BJ (cell line): ENCODE data around the gene RAI1. TPM values are rescaled to one million over a fixed set of nuclear protein-coding genes. Genes with fewer than 3 reads are reported as not detected.

Experiments
- CTCF ChIA-PET: fragments of 350-600 bp; formaldehyde crosslinking; extraction: SDS; loops from one replicate; lab custom pipeline; 2021; ENCODE audit warnings: antibody characterized with exemption, inconsistent platforms; lab: Yijun Ruan, JAX
- POLR2A ChIA-PET: fragments of 300-600 bp; sonication (Branson Sonifier 250); formaldehyde crosslinking; extraction: SDS; loops from one replicate; lab custom pipeline; 2021; ENCODE audit warnings: antibody characterized with exemption; lab: Charles Lee
- DNase-seq: peaks from one replicate; pipeline ENCODE4 v3.0.0-alpha.2; 2011; ENCODE audit warnings: low read depth
- H3K27me3 ChIP-seq: 2 replicates; pipeline ENCODE4 v1.6.0; 2011; ENCODE audit warnings: low read length; ENCODE audit not compliant: control insufficient read depth, insufficient read depth
- H3K36me3 ChIP-seq: 2 replicates; pipeline ENCODE4 v1.5.1; 2011; ENCODE audit warnings: low read length; ENCODE audit not compliant: control insufficient read depth, insufficient read depth
- H3K4me3 ChIP-seq: 2 replicates; pipeline ENCODE4 v1.5.1; 2011; ENCODE audit warnings: low read depth, mild to moderate bottlenecking, control low read depth, low read length
- CTCF ChIP-seq: IDR thresholded peaks from 2 replicates; pipeline ENCODE4 v1.5.1; 2011; ENCODE audit warnings: low read depth, mild to moderate bottlenecking, control low read depth, inconsistent platforms, low read length, moderate library complexity; ENCODE audit not compliant: insufficient read depth
- polyA plus RNA-seq: library from polyadenylated mRNA; depleted of rRNA; stranded (reverse); fragments of >200 nt; gene quantifications from 2 replicates; pipeline ENCODE4 v1.2.3, GENCODE V29; 2011

Gene RAI1
- polyA plus RNA-seq, 1 experiment, result 2.4 TPM

- no peak overlapping the region for H3K4me3 ChIP-seq
- CTCF ChIA-PET, result interaction anchor here (1.0 to 2.4 kb wide), 6 partner anchors 8 to 38 kb away, joined by 3 to 10 read pairs (median 4); no protein-coding TSS in a partner anchor
- DNase-seq, result no peak
- H3K36me3 ChIP-seq, result peaks cover 2% of the 10 kb centered on the region
- no peaks in the 10 kb centered on the region for H3K27me3 ChIP-seq
- no peak for TF ChIP-seq CTCF
- POLR2A ChIA-PET, result interaction anchor here (0.6 kb wide), 1 partner anchor 12 kb away, joined by 3 read pairs; no protein-coding TSS in a partner anchor
Measured at GRCh38 chr17:17849147-17849820, 168.0 kb downstream of the RAI1 start.

- CTCF ChIA-PET, result interaction anchor here (0.6 to 2.4 kb wide), 5 partner anchors 10 to 184 kb away, joined by 3 to 10 read pairs (median 3); no protein-coding TSS in a partner anchor
- Histone ChIP-seq H3K4me3 (no peak overlapping the region), H3K27me3 (no peaks in the 10 kb centered on the region), H3K36me3 (peaks cover 2% of the 10 kb centered on the region)
- peak; percentile 40 for TF ChIP-seq CTCF
- DNase-seq, result no peak
- POLR2A ChIA-PET, result no interaction called here
Measured at GRCh38 chr17:17849845-17850373, 168.7 kb downstream of the RAI1 start.

GRCh38 chr17:17851103-17852002, 170.1 kb downstream of the RAI1 start:
- H3K27me3 ChIP-seq, result no peaks in the 10 kb centered on the region
- ChIA-PET POLR2A (no interaction called here), CTCF (interaction anchor here (1.0 to 2.4 kb wide), 3 partner anchors 10 to 174 kb away, joined by 3 to 10 read pairs (median 4); no protein-coding TSS in a partner anchor)
- H3K36me3 ChIP-seq, result peaks cover 2% of the 10 kb centered on the region
- no peak for DNase-seq
- H3K4me3 ChIP-seq, result no peak overlapping the region
- TF ChIP-seq CTCF, result no peak

- Histone ChIP-seq H3K36me3 (no peaks in the 10 kb centered on the region; the same call in none of the 2 replicates), H3K4me3 (no peak overlapping the region), H3K27me3 (no peaks in the 10 kb centered on the region)
- ChIA-PET POLR2A (no interaction called here), CTCF (no interaction called here)
- no peak for TF ChIP-seq CTCF
- no peak for DNase-seq
Measured at GRCh38 chr17:17852930-17853329, 171.7 kb downstream of the RAI1 start.
